Colonic mucosa (tissue), 4 donors: ENCODE data around the gene LGALS3. TPM values are rescaled to one million over a fixed set of nuclear protein-coding genes. Genes with fewer than 3 reads are reported as not detected.
A peak's percentile ranks its signal among the peaks of the same experiment; 100 is the strongest.

Source experiments
- DNase-seq: peaks from one replicate; pipeline ENCODE4 v3.0.0-alpha.2; 2020
- H3K27ac ChIP-seq: fragments of 200-600 bp; one replicate; pipeline ENCODE4 v1.8.0; 2021
- H3K27me3 ChIP-seq: fragments of 200-600 bp; one replicate; pipeline ENCODE4 v1.8.0; 2021
- H3K36me3 ChIP-seq: fragments of 200-600 bp; one replicate; pipeline ENCODE4 v1.8.0; 2021
- H3K4me1 ChIP-seq: fragments of 200-600 bp; one replicate; pipeline ENCODE4 v1.8.0; 2021; ENCODE audit warnings: mild to moderate bottlenecking
- H3K4me3 ChIP-seq: fragments of 200-600 bp; one replicate; pipeline ENCODE4 v1.8.0; 2021
- H3K9ac ChIP-seq, 2 donors: one replicate each; pipeline ENCODE4 v1.7.0; 2013; ENCODE audit warnings: control low read depth in 2 of 2, low read depth in 2 of 2, low read length in 2 of 2
- H3K9me3 ChIP-seq: fragments of 200-600 bp; one replicate; pipeline ENCODE4 v1.8.0; 2021
- CTCF ChIP-seq: fragments of 200-600 bp; IDR thresholded peaks from one replicate; pipeline ENCODE4 v1.8.0; 2022; ENCODE audit warnings: antibody characterized with exemption, mild to moderate bottlenecking
- intact Hi-C: fragments of 100-400 bp; cut with DNase I; formaldehyde crosslinking; loops from one replicate; pipeline ENCODE4 v1.14.1; 2022
- total RNA-seq, 2 donors: library from RNA; stranded (reverse); fragmentation: NEBNext Ultra II Directional in 1 of 2; extraction: Animal tissue kit (Norgen Biotek cat#: 25700) in 1 of 2; gene quantifications; one replicate each; pipeline ENCODE4 v1.2.1, GENCODE V29; 2021
- donor health status: healthy.
- donor health status: DM: no; HTN: no; CAD: no.
- donor health status: DM: no; HTN: no; CAD: no.

LGALS3 gene
- total RNA-seq, 2 donors from 2014 or later: 1,592 to 1,798 TPM

GRCh38 chr14:55129428-55130195 lies 560 bp downstream of the LGALS3 start:
- Histone ChIP-seq H3K4me1 (peaks cover 23% of the 10 kb centered on the region), H3K27ac (peak overlapping the region; percentile 95), H3K9ac (peak overlapping the region; percentile 96 to 100), H3K36me3 (no peaks in the 10 kb centered on the region), H3K27me3 (no peaks in the 10 kb centered on the region), H3K4me3 (peak overlapping the region; percentile 60), H3K9me3 (no peaks in the 10 kb centered on the region)
- no peak for TF ChIP-seq CTCF
- intact Hi-C loops: loop anchor here (5.0 kb wide), 1 partner anchor 37 kb away; no protein-coding TSS in a partner anchor
- DNase-seq: peak; percentile 67

- H3K4me1 ChIP-seq: peaks cover 23% of the 10 kb centered on the region
- no peak for TF ChIP-seq CTCF
- no peaks in the 10 kb centered on the region for H3K27me3 ChIP-seq
- H3K27ac ChIP-seq: peak overlapping the region; percentile 95
- H3K9me3 ChIP-seq: no peaks in the 10 kb centered on the region
- no peaks in the 10 kb centered on the region for H3K36me3 ChIP-seq
- H3K4me3 ChIP-seq: peak overlapping the region; percentile 60
- intact Hi-C loops: loop anchor here (5.0 kb wide), 1 partner anchor 38 kb away; no protein-coding TSS in a partner anchor
- peak overlapping the region; percentile 96 to 100 for H3K9ac ChIP-seq
- DNase-seq: no peak
Measured at GRCh38 chr14:55130196-55130550, 1.1 kb downstream of the LGALS3 start.

DNA sequence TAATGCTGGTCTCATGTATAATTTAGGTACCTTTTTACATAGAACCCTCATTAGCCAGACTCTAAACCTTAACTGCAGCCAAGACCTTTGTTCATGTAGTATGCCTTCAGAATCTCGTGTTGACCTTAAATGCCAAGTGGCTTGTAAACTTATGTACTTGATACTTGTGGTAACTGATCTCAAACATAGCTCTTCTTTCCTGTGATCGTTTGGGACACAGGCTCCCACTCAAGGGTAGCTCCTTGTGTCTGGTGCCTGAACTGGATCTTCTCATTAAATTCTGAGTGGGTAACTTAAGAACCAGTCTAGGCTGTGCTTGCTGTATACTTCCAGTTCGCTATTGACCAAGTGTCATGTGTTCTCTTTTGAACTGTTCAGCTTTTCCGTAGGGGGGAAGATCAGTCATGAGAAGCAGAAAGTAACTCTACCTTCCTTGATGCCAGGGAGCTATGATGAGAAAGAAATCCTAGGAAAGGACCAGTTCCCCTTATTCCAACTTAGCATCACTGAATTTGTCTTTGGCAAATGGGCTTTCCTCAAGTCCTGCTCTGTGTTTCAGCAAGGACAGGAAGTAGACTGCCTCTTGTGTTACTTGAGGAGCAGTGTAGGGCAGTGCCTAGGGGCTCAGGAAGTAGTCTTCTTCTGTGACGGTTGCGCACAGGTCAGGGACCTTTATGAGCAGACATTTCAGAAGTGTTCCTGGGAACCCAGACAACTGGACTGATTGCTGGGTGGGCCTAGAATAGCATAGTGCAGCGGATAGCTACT lies 2.5 kb downstream of the LGALS3 start:
- intact Hi-C loops: loop anchor here (5.0 kb wide), 1 partner anchor 39 kb away; no protein-coding TSS in a partner anchor
- TF ChIP-seq CTCF: no peak
- no peaks in the 10 kb centered on the region for H3K9me3 ChIP-seq
- peak; percentile 54 for DNase-seq
- peak overlapping the region in 1 of 2 donors; percentile 100 for H3K9ac ChIP-seq
- no peaks in the 10 kb centered on the region for H3K36me3 ChIP-seq
- H3K27me3 ChIP-seq: no peaks in the 10 kb centered on the region
- H3K27ac ChIP-seq: peak overlapping the region; percentile 95
- peaks cover 12% of the 10 kb centered on the region for H3K4me1 ChIP-seq
- peak overlapping the region; percentile 60 for H3K4me3 ChIP-seq

DNA sequence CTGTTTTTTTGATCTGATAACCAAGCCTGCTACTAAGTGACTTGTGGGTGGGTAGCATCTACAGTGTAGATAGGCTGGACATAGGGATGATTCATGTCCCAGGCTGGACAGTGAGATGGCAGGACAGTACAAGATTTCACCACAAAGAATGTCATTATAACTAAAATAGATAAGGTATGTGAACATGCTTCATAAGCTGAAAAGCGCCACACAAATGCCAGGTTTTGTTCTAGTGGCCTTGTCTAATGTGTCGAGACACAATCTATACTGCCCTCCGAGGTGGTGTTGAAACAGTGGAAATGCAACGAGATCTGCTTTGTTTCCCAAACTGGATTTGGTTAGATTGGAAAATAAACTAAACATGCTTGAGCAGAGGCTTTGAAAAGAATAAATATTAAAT lies 4.4 kb downstream of the LGALS3 start:
- Histone ChIP-seq H3K27me3 (no peaks in the 10 kb centered on the region), H3K4me3 (no peak overlapping the region), H3K4me1 (peaks cover 10% of the 10 kb centered on the region), H3K36me3 (peaks cover 5% of the 10 kb centered on the region), H3K27ac (no peak overlapping the region), H3K9ac (peak overlapping the region in 1 of 2 donors; percentile 51), H3K9me3 (no peaks in the 10 kb centered on the region)
- no peak for TF ChIP-seq CTCF
- intact Hi-C loops: loop anchor here (5.0 kb wide), 1 partner anchor 41 kb away; no protein-coding TSS in a partner anchor
- DNase-seq: no peak

DNA sequence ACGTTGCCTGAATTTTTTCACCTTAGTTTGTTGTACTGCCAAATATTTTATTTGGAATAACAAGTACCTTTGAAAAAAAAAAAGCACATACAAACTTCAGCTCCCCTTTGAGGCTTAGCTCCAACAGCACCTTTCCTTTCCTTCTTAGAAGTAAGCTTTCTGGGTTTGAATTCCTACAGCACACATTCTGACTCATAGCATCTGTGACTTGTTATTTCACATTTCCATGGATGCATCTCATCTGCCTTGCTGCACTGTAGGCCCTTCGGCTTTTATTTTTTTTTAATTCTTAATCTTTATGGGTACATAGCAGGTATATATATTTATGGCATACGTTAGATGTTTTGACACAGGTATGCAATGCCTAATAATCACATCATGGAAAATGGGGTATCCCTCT lies 7.2 kb downstream of the LGALS3 start:
- peak overlapping the region; percentile 37 for H3K27ac ChIP-seq
- no peaks in the 10 kb centered on the region for H3K9me3 ChIP-seq
- peaks cover 10% of the 10 kb centered on the region for H3K4me1 ChIP-seq
- peaks cover 26% of the 10 kb centered on the region for H3K36me3 ChIP-seq
- no peaks in the 10 kb centered on the region for H3K27me3 ChIP-seq
- H3K4me3 ChIP-seq: no peak overlapping the region
- TF ChIP-seq CTCF: no peak
- peak overlapping the region in 1 of 2 donors; percentile 51 for H3K9ac ChIP-seq
- no peak for DNase-seq
- intact Hi-C loops: no loop called here
